Islet precursor cell (in vitro differentiated cells): ENCODE measurements around the gene SLC1A4.
"Not testable (repeated sequence)": the region's sequence is repeated elsewhere in the genome, so short reads cannot be mapped to it uniquely, and the experiment has no call there.

Experiments used
- DNase-seq: peaks from one replicate; pipeline ENCODE4 v3.0.0-alpha.2; 2018

Gene SLC1A4

GRCh38 chr2:65027616-65028244 lies 38.5 kb downstream of the SLC1A4 start:
- no peak for DNase-seq

- DNase-seq: peak; percentile 29
These were observed 41.5 kb downstream of the SLC1A4 start for GRCh38 chr2:65030476-65031332.

- DNase-seq: peak; percentile 92
These were observed 42.3 kb downstream of the SLC1A4 start for GRCh38 chr2:65031341-65032018.

- DNase-seq: peak; percentile 35
These were observed 43.1 kb downstream of the SLC1A4 start for GRCh38 chr2:65032019-65032975.

- no peak for DNase-seq
These were observed 44.0 kb downstream of the SLC1A4 start for GRCh38 chr2:65033178-65033577.

- not testable (repeated sequence) for DNase-seq
These were observed 44.5 kb downstream of the SLC1A4 start for GRCh38 chr2:65033667-65034066.

- DNase-seq: no peak
These were observed 46.2 kb downstream of the SLC1A4 start for GRCh38 chr2:65035351-65035943.

GRCh38 chr2:65037178-65037577 lies 48.0 kb downstream of the SLC1A4 start:
- DNase-seq: peak; percentile 69

GRCh38 chr2:65039640-65040039 lies 50.4 kb downstream of the SLC1A4 start:
- DNase-seq: no peak

- DNase-seq: peak; percentile 89
These were observed 51.4 kb downstream of the SLC1A4 start for GRCh38 chr2:65040400-65041261.

- no peak for DNase-seq
These were observed 53.8 kb downstream of the SLC1A4 start for GRCh38 chr2:65043001-65043400.

GRCh38 chr2:65044097-65044735 lies 55.0 kb downstream of the SLC1A4 start:
- DNase-seq: no peak

GRCh38 chr2:65045651-65046050 lies 56.5 kb downstream of the SLC1A4 start:
- peak; percentile 96 for DNase-seq

GRCh38 chr2:65046633-65047407 lies 57.6 kb downstream of the SLC1A4 start:
- DNase-seq: no peak

- no peak for DNase-seq
These were observed 59.9 kb downstream of the SLC1A4 start for GRCh38 chr2:65049010-65049639.

- DNase-seq: no peak
These were observed 61.7 kb downstream of the SLC1A4 start for GRCh38 chr2:65050931-65051330.

GRCh38 chr2:65053199-65053598 lies 64.0 kb downstream of the SLC1A4 start:
- no peak for DNase-seq

- no peak for DNase-seq
These were observed 65.7 kb downstream of the SLC1A4 start for GRCh38 chr2:65054749-65055421.
